Common myeloid progenitor, CD34-positive (primary cell): ENCODE measurements around the gene MT3.

Source experiments
- CTCF ChIA-PET: fragments of 350-600 bp; sonication (Branson Sonifier 250); formaldehyde crosslinking; loops from one replicate; lab custom pipeline; 2021; ENCODE audit warnings: antibody characterized with exemption; lab: Charles Lee
- POLR2A ChIA-PET: fragments of 350-600 bp; sonication (Branson Sonifier 250); formaldehyde crosslinking; loops from one replicate; lab custom pipeline; 2021; ENCODE audit warnings: antibody characterized with exemption; lab: Charles Lee
- DNase-seq, 3 donors: peaks; one replicate each; pipeline versions ENCODE4 v3.0.0 to v3.0.0-alpha.2; 2013
- H3K27ac ChIP-seq, 2 experiments: 1 replicate in 1 of 2; 2 replicates in 1 of 2; pipeline ENCODE4 v1.7.0; 2013; ENCODE audit warnings: inconsistent platforms in 2 of 2, low read length in 2 of 2, mild to moderate bottlenecking in 2 of 2, low read depth in 1 of 2, moderate library complexity in 1 of 2; ENCODE audit not compliant: severe bottlenecking in 2 of 2, insufficient read depth in 1 of 2, poor library complexity in 1 of 2
- H3K27me3 ChIP-seq, 5 experiments: replicated peaks in 2 of 5; 1 replicate in 3 of 5; 2 replicates in 2 of 5; pipeline versions ENCODE4 v1.6.1 to v1.7.0; 2013; ENCODE audit warnings: low read length in 4 of 5, mild to moderate bottlenecking in 2 of 5, moderate library complexity in 2 of 5, inconsistent platforms in 1 of 5; ENCODE audit not compliant: insufficient read depth in 5 of 5, control insufficient read depth in 4 of 5
- H3K36me3 ChIP-seq, 4 experiments: 1 replicate in 2 of 4; 2 replicates in 2 of 4; pipeline versions ENCODE4 v1.6.1 to v1.7.0; 2013; ENCODE audit warnings: low read length in 3 of 4, control low read depth in 1 of 4, mild to moderate bottlenecking in 1 of 4; ENCODE audit not compliant: control insufficient read depth in 4 of 4, insufficient read depth in 4 of 4
- H3K4me1 ChIP-seq, 4 experiments: 1 replicate in 3 of 4; 2 replicates in 1 of 4; pipeline versions ENCODE4 v1.6.1 to v1.7.1; 2013; ENCODE audit warnings: low read length in 3 of 4, mild to moderate bottlenecking in 3 of 4, control low read depth in 1 of 4, inconsistent platforms in 1 of 4, moderate library complexity in 1 of 4; ENCODE audit not compliant: control insufficient read depth in 4 of 4, insufficient read depth in 4 of 4; ENCODE audit errors: control extremely low read depth in 1 of 4
- H3K4me3 ChIP-seq, 7 experiments: 1 replicate in 4 of 7; 2 replicates in 3 of 7; pipeline versions ENCODE4 v1.5.1 to v1.7.0; 2013; ENCODE audit warnings: mild to moderate bottlenecking in 7 of 7, low read length in 6 of 7, moderate library complexity in 6 of 7, inconsistent platforms in 2 of 7, low read depth in 2 of 7, control low read depth in 1 of 7; ENCODE audit not compliant: insufficient read depth in 4 of 7, control insufficient read depth in 1 of 7; ENCODE audit errors: extremely low read depth in 1 of 7
- H3K9me3 ChIP-seq, 5 experiments: 1 replicate in 4 of 5; 2 replicates in 1 of 5; pipeline versions ENCODE4 v1.6.1 to v1.7.1; 2013; ENCODE audit warnings: low read length in 4 of 5, mild to moderate bottlenecking in 2 of 5, inconsistent platforms in 1 of 5, low read depth in 1 of 5, moderate library complexity in 1 of 5; ENCODE audit not compliant: control insufficient read depth in 4 of 5, insufficient read depth in 2 of 5; ENCODE audit errors: control extremely low read depth in 1 of 5
- WGBS: methylation state at CpG from one replicate; pipeline ENCODE4 v1.1.5; 2013; ENCODE audit not compliant: insufficient coverage; 5-methylcytosine and 5-hydroxymethylcytosine counted together

MT3 gene

DNA sequence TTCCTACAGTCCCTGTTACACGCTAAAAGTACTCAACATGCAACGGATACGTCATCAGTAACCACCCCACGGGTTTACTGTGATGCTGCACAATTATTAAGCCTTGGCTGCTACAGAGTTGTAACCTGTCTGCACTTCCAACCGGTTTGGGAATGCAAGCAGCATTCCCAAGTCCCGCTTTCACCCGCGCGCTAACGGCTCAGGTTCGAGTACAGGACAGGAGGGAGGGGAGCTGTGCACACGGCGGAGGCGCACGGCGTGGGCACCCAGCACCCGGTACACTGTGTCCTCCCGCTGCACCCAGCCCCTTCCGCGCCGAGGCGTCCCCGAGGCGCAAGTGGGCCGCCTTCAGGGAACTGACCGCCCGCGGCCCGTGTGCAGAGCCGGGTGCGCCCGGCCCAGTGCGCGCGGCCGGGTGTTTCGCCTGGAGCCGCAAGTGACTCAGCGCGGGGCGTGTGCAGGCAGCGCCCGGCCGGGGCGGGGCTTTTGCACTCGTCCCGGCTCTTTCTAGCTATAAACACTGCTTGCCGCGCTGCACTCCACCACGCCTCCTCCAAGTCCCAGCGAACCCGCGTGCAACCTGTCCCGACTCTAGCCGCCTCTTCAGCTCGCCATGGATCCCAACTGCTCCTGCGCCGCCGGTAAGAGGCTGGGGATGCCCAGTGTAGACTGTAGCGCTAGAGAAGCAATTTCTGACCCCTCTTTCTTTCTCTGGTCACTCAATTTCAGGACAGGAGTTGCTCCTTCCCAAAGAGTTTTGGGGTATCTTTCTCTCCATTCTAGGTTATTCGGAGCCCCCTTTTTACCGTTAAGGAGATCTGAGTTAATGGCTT, 18.9 kb downstream of the MT3 start, which contains the start of gene MT2A:
Gene MT2A (plus strand): TSS at position 542 of the 833 bp plus-strand sequence. CDS start 72 bp downstream, at position 614.
- H3K4me1 ChIP-seq, result peaks cover 7 to 36% (median 33%) of the 10 kb centered on the region in 4 experiments
- 9% methylated on average over 46 of the region's 62 CpGs for WGBS
- CTCF ChIA-PET, result interaction anchor here (0.6 to 7.7 kb wide), 6 partner anchors 20 to 94 kb away, joined by 3 to 41 read pairs (median 4); no protein-coding TSS in a partner anchor
- POLR2A ChIA-PET, result interaction anchor here (0.7 kb wide), 1 partner anchor 20 kb away, joined by 3 read pairs; no protein-coding TSS in a partner anchor
- peak within 1 kb of the TSS in 1 of 2 experiments; percentile 70 for H3K27ac ChIP-seq
- H3K27me3 ChIP-seq, result peaks cover 0 to 4% (median 0%) of the 10 kb centered on the region in 5 experiments
- H3K36me3 ChIP-seq, result no peaks in the 10 kb centered on the region
- no peaks in the 10 kb centered on the region for H3K9me3 ChIP-seq
- H3K4me3 ChIP-seq, result peak within 1 kb of the TSS; percentile 43 to 94 (median 80)
- peak; percentile 94 to 96 (median 95) for DNase-seq

DNA sequence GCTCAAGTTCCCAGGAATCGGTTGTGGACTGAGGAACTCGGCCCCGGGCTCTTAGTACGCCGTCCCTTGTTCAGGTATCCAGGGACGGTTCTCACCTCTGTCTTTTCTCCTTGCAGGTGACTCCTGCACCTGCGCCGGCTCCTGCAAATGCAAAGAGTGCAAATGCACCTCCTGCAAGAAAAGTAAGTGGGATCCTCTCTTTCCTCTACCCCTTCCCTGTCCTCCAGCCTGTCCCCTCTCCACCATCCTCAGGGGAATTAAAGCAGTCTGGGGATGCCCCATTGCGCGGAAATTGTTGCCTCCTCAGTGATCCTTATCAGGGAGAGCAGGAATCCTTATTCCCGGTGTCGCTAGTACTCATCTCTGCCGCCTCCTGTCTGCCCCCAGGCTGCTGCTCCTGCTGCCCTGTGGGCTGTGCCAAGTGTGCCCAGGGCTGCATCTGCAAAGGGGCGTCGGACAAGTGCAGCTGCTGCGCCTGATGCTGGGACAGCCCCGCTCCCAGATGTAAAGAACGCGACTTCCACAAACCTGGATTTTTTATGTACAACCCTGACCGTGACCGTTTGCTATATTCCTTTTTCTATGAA, 19.6 kb downstream of the MT3 start:
- no peak for DNase-seq

DNA sequence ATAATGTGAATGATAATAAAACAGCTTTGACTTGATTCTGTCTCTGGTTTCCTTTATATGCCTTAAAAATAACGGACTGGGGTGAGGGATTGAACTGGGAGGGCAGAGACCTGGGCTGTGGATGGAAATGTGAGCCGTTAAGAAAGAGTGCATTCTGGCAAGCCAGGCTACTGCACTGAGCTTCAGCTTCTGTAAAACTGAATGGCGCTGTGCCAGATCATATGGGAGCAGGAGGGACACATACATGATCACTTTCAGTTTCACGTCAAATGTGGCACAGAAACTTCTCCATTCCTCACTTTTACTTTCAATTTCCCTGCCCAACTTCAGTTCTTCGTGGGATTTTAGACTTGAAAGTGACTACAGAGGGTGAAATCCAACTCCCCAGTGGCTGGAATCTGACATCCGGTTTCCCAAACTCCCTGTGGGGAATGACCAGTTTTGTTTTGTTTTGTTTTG, 20.2 kb downstream of the MT3 start:
- Histone ChIP-seq H3K27me3 (peaks cover 0 to 4% (median 0%) of the 10 kb centered on the region in 5 experiments), H3K27ac (peak overlapping the region in 1 of 2 experiments; percentile 70), H3K4me1 (peaks cover 7 to 36% (median 33%) of the 10 kb centered on the region in 4 experiments), H3K4me3 (peak overlapping the region in 6 of 7 experiments; percentile 66 to 94 (median 82)), H3K36me3 (no peaks in the 10 kb centered on the region), H3K9me3 (no peaks in the 10 kb centered on the region)
- DNase-seq, result peak; percentile 96 to 99 (median 98)
- CTCF ChIA-PET, result interaction anchor here (1.5 to 7.7 kb wide), 2 partner anchors 14 to 92 kb away, joined by 5 to 41 read pairs; no protein-coding TSS in a partner anchor
- POLR2A ChIA-PET, result no interaction called here
- WGBS, result 0% methylated on average over 2 of the region's 6 CpGs

More for the DNA sequence above, 19.6 kb downstream of the MT3 start:
- under 1% methylated on average over 18 of the region's 21 CpGs for WGBS
- H3K4me1 ChIP-seq, result peaks cover 7 to 36% (median 33%) of the 10 kb centered on the region in 4 experiments
- ChIA-PET CTCF (interaction anchor here (1.0 to 7.7 kb wide), 5 partner anchors 15 to 93 kb away, joined by 3 to 41 read pairs (median 5); no protein-coding TSS in a partner anchor), POLR2A (interaction anchor here (0.7 kb wide), 1 partner anchor 21 kb away, joined by 3 read pairs; no protein-coding TSS in a partner anchor)
- H3K27me3 ChIP-seq, result peaks cover 0 to 4% (median 0%) of the 10 kb centered on the region in 5 experiments
- H3K9me3 ChIP-seq, result no peaks in the 10 kb centered on the region
- H3K27ac ChIP-seq, result peak overlapping the region in 1 of 2 experiments; percentile 70
- peak overlapping the region; percentile 43 to 94 (median 80) for H3K4me3 ChIP-seq
- H3K36me3 ChIP-seq, result no peaks in the 10 kb centered on the region

DNA sequence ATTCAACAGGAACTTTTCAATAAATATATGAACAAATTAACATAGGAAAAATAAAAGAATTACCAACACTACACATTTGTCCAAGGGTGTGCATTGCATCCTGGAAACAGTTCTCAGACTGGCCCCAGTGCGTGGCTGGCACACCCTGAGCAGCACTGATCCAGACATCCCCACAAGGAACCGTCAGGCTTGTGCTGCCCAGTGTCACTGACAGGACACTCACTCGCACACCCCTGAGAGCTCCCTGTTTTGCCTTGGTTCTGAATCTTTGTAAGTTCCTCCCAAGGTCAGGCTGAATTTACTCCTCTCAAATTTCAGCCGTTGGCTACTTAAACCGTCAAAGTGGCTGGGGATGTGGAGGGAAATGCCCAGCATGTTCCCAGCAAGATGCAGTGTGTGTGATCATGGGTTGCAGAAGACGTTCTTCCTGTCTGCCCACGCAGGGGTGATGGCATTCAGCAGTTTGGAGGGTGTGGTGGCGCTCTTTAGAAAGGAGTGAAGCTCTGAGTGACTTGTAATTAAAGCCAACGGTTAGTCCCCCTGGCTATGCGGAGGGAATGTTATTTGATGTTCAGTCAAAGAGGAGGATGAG, 20.8 kb downstream of the MT3 start:
- H3K4me3 ChIP-seq, result peak overlapping the region in 6 of 7 experiments; percentile 66 to 94 (median 82)
- no peaks in the 10 kb centered on the region for H3K9me3 ChIP-seq
- peak in 2 of 3 donors; percentile 44 to 49 for DNase-seq
- ChIA-PET CTCF (interaction anchor here (1.0 to 7.7 kb wide), 4 partner anchors 9 to 92 kb away, joined by 4 to 41 read pairs (median 12); no protein-coding TSS in a partner anchor), POLR2A (no interaction called here)
- no peaks in the 10 kb centered on the region for H3K36me3 ChIP-seq
- WGBS, result 67% methylated on average over 9 of the region's 10 CpGs
- H3K27me3 ChIP-seq, result peaks cover 0 to 4% (median 0%) of the 10 kb centered on the region in 5 experiments
- H3K4me1 ChIP-seq, result peaks cover 7 to 36% (median 33%) of the 10 kb centered on the region in 4 experiments
- H3K27ac ChIP-seq, result peak overlapping the region in 1 of 2 experiments; percentile 70

DNA sequence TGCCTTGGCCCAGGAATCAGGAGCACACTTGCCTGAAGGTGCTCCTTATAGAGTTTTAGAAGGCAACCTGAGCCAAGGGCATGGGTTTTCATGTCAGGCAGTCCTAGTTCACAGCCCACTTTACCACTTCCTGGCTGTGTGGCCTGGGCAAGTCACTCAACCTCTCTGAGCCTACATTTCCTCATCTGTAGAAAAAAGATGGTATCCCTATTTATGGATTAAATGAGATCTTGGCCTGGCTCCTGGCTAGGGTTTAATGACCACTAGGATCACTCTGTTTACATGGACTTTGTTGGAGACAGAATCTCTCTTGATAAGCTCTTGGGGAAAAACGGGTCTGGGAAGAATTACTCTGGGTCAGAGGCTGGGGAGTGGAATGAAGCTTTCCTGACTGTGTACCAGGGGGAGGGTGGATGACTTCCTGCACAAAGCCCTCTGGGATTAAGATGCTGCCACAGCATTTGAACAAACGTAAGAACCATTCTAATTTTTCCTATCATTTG, 21.3 kb downstream of the MT3 start:
- Histone ChIP-seq H3K27me3 (peaks cover 0 to 4% (median 0%) of the 10 kb centered on the region in 5 experiments), H3K36me3 (no peaks in the 10 kb centered on the region), H3K4me1 (peaks cover 7 to 36% (median 33%) of the 10 kb centered on the region in 4 experiments), H3K27ac (no peak overlapping the region), H3K9me3 (no peaks in the 10 kb centered on the region), H3K4me3 (peak overlapping the region in 1 of 7 experiments; percentile 84)
- ChIA-PET CTCF (interaction anchor here (1.0 to 3.4 kb wide), 4 partner anchors 10 to 13 kb away, joined by 3 to 18 read pairs (median 4); no protein-coding TSS in a partner anchor), POLR2A (no interaction called here)
- no peak for DNase-seq
- WGBS, result 100% methylated on average over 2 of the region's 2 CpGs

DNA sequence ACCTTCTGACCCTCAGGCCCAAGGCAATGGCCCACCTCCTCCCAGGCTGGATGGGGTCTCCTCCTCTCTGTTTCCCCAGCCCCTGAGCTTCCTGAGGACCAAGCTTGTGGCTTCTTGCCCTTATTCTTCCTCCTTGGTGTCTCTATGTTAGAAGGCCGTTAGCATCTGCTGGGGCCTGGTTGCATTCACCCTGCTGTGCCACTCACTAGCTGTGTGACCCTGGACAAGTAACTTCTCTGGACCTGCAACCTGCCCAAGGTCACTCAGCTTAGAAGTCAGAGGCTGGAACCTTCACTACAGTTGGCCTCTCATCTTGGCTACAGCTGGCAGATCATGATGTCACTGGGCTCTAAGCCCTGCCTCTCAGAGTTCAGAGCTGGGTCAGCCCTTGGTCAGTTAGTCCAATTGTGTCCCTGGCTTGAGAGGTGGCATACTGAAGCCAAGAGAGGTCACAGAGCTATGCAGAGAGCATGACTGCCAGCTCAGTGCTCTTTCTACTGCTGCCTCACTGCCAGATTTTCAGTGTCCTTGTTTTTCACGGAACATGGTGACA, 22.0 kb downstream of the MT3 start:
- ChIA-PET POLR2A (no interaction called here), CTCF (interaction anchor here (1.0 to 3.4 kb wide), 5 partner anchors 9 to 19 kb away, joined by 3 to 18 read pairs (median 4); no protein-coding TSS in a partner anchor)
- H3K36me3 ChIP-seq, result no peaks in the 10 kb centered on the region
- H3K4me1 ChIP-seq, result peaks cover 7 to 36% (median 33%) of the 10 kb centered on the region in 4 experiments
- H3K4me3 ChIP-seq, result no peak overlapping the region
- H3K27ac ChIP-seq, result no peak overlapping the region
- WGBS, result 100% methylated on average over 2 of the region's 2 CpGs
- peaks cover under 1 to 7% (median 2%) of the 10 kb centered on the region in 5 experiments for H3K27me3 ChIP-seq
- H3K9me3 ChIP-seq, result no peaks in the 10 kb centered on the region
- no peak for DNase-seq
